GM19023 (cell line): ENCODE data around the gene HSP90AA1.
"Not testable (repeated sequence)": the region's sequence is repeated elsewhere in the genome, so short reads cannot be mapped to it uniquely, and the experiment has no call there.

Experiments
- ATAC-seq: cut with Tn5 transposase; IDR thresholded peaks from one replicate; pipeline ENCODE4 v1.9.1; 2021; ENCODE audit warnings: mild to moderate bottlenecking, moderate library complexity; ENCODE audit not compliant: unreplicated experiment

HSP90AA1 gene

DNA sequence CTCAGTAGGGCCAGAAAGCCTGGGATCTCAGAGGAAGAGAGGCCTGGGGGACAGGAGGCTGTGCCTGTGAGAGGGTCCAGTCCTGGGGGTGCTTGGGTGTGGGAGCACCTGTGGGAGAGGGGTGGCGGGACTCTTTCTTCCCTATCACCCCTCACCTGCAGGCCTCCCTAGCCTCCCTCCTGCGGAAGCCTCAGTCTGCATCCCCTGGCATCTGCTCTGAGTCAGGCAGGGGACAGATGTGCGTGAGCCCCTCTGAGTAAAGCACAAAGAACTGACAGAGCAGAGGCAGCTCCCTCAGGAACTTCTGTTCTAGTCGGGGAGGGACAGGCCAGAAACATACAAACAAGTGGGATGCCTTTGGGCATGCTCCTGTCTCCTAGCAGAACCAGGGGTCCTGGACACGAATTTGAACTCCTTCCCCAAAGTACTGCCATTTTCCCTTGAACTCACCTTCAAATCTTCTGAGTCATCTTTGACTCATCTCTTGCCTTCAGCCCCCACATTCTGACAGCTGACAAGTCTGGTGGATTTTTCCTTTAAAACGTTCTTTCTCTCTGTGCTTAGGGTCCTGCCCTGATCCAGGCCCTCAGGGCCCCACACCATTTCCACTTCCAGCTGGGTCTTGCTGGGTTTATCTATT lies 8.5 kb upstream of the HSP90AA1 start:
- ATAC-seq = no peak

GRCh38 chr14:102094101-102094500 lies 7.3 kb upstream of the HSP90AA1 start:
- ATAC-seq = no peak

DNA sequence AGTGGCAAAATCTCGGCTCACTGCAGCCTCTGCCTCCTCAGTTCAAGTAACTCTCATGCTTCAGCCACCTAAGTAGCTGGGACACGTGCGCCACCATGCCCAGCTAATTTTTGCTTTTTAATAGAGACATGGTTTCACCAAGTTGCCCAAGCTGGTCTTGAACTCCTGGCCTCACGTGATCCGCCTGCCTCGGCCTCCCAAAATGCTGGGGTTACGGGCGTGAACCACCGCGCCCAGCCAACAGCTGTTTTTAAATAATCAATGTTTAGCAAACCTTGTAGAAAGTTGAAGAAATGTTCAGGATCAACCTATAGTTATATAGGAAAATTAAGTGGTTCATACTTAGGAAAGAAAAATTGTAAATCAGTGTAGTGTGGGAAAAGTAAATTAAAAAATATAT lies 6.0 kb upstream of the HSP90AA1 start:
- ATAC-seq = no peak

DNA sequence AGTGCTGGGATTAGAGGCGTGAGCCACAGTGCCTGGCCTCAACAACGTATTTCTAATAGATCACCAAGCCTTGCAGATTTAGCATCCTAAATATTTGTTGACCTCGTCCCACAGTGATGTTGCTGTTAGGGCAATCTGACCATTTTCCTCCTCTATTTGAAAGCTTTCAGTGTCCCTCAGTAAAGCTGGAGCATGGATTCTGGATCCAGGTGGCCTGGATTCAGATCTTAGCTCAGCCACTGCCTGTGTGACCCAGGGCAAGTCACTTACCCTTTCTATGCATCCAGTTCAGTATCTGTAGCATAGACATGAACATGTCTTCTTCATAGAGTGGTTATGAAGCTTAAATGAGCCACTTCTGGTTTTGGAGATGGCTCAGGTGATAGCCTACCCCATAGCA lies 3.9 kb upstream of the HSP90AA1 start:
- no peak for ATAC-seq

- ATAC-seq = no peak
Measured at GRCh38 chr14:102089621-102090343, 2.9 kb upstream of the HSP90AA1 start.

DNA sequence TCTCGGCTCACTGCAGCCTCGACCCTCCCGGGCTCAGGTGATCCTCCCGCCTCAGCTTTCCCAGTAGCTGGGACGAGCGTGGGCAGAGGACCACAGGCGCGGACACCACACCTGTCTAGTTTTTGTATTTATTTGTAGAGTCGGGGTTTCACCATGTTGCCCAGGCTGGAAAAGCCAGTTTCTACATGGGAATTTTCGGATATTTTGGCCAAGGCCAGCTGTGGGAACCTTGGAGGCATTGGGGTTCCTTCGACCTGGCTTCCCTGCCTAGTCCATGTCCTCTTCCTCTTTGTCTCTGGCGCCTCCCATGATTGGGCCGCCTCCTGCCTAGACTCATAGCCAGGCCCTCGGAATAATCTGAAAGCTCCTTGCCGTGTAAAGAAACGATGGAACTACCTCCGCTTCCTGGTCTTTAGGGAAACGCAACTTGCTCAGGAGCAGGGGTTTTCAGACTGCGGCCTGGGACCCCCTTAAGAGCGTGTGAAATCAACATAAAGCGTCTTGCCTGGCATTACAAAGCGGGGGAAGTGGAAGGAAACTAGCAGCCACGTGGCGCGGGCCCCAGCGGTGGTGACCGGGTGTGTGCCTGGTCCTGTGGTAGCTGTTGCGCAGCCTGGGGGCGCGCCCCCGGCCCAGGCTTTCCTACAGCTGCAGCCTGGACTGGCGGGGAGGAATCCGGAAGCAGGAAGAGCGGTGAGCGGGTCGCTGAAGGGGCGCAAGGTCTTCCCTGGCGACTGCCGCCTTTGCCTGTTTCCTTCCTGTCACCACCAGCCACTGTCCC lies 1.4 kb upstream of the HSP90AA1 start:
- ATAC-seq = no peak

- ATAC-seq = no peak
Measured at GRCh38 chr14:102087762-102088011, 843 bp upstream of the HSP90AA1 start.

DNA sequence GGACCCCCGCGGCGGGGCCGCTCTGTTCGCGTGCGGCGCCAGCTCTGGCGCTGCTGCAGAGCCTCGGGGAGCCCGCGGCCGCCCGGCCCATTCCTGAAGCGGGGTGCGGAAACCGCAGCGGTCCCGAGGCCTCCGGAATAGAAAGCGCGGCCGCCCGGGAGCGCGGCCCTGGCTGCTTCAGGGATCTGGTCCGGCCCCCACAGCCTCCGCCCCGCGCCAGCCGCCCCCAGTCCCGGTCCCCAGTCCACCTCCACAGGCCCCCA lies 204 bp downstream of the HSP90AA1 start:
- no peak for ATAC-seq

DNA sequence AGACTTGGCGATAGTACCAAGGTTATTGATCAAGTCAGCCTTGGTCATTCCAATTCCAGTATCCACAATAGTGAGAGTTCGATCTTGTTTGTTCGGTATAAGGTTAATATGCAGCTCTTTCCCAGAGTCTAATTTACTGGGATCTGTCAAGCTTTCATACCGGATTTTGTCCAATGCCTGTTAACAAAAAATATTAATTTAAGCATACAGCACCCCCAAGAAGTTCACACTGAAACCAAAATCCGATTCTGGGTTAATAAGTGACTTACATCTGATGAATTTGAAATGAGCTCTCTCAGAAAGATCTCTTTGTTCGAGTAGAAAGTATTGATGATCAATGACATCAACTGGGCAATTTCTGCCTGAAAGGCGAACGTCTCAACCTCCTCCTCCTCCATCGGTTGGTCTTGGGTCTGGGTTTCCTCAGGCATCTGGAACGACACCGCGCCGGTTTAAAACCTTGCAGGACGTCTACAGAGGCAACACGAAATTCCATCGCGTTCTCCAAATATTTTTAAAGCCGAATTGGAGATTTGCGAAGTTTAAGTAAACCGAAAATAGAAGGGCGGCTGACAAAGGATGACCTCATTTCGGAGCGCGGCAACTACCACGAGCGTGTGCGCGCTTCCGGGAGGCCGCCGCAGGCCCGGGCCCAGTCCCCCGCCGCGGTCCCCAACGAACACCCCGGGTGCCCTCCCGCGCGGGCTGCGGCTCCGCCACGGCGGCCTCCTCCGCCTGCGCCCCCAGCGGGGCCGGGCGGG lies 716 bp downstream of the HSP90AA1 start:
- ATAC-seq = peak; percentile 20

DNA sequence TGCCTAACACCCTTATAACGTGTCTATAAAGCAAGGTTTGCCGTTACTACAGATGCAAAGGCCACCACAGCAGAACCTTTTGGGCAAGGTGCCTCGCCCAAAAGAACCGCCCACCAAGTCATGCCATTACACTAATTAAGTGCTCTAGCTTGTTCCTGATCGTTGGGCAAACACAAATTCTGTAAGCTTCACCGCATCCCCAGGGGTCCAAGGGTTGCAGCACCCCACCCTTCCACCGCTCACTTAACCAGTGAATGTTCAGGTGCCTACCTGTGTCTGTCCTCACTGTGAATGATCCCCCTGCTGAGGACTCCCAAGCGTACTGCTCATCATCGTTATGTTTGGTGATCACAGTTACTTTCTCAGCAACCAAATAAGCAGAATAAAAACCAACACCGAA lies 1.4 kb downstream of the HSP90AA1 start:
- ATAC-seq = no peak

DNA sequence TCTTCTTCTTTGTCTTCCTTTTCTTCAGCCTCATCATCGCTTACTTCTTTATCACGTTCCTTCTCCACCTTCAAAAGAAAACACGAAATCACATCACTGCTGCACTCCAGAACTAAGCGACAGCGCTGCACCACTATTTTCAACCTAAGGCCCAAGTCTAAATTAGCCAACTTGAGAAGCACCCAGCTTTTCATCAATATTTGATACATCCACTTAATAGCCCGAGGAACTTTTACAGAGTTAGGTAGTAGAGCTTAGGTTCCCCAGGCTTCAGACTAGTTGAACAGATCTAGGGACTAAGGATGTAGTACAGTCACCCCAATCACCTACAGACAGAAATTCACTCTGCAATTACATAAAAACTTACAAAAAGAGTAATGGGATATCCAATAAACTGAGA lies 1.9 kb downstream of the HSP90AA1 start:
- no peak for ATAC-seq

DNA sequence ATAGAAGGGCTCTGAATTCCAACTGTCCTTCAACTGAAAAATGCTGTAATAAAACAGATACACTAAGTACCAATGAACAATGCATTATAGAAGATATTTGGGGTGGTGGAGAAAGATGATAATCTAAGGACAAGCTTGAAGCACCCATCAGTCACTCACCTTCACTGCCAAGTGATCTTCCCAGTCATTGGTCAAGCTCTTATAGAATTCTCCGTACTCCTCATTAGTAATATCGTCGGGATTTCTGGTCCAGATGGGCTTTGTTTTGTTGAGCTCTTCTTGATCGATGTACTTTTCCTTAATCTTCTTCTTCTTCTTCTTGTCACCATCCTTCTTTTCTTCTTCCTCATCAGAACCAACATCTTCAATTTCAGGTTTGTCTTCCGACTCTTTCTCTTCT lies 2.3 kb downstream of the HSP90AA1 start:
- ATAC-seq = not testable (repeated sequence)

DNA sequence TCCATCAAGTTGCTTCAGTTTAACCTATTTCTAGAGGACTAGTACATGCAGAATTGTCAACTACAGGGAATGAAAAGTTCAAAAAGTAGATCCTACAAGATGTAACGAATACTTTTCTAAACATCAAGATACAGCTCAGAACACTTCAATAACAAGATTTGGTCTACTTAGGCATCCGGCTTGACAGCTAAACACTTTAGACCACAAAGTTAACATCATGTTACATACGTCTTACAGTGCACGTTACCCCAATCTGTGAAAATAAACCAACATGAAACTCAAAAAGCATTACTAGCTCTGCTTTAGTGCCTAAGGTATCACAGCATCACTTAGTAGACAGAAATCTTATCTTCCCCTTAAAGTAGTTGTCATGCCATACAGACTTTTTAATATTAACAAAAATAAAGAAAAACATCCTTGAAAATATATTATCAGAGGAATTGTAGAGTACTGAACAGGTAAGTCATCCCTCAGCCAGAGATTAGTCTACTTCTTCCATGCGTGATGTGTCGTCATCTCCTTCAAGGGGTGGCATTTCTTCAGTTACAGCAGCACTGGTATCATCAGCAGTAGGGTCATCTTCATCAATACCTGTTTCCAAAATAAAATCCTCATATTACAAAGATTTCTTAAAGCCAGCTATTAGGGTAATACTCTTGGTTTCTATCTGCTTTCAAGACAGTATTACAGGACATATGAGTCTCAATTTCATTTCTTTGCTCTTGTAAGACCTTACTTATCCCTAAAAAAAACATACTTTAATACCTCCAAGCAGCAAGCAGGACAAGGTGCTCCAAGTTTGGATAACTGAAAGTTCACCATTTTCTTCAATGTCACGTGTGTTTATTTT lies 5.4 kb downstream of the HSP90AA1 start:
- ATAC-seq = no peak

- no peak for ATAC-seq
Measured at GRCh38 chr14:102080183-102081080, 6.4 kb downstream of the HSP90AA1 start.

DNA sequence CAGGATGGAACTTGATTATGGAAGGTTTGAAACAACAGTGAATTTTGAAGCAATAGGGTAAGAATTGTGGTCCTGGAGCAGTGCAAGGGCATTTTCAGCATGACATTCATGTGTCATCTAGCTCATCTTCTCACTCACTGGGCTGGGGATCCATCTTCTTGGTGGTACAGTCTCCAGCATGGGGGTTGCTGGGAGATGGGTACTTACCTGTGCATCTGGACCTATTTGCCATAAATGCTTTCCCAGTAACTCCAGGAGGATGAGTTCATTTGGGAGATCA lies 7.2 kb downstream of the HSP90AA1 start:
- no peak for ATAC-seq

- ATAC-seq = no peak
Measured at GRCh38 chr14:102078831-102079699, 7.8 kb downstream of the HSP90AA1 start.

DNA sequence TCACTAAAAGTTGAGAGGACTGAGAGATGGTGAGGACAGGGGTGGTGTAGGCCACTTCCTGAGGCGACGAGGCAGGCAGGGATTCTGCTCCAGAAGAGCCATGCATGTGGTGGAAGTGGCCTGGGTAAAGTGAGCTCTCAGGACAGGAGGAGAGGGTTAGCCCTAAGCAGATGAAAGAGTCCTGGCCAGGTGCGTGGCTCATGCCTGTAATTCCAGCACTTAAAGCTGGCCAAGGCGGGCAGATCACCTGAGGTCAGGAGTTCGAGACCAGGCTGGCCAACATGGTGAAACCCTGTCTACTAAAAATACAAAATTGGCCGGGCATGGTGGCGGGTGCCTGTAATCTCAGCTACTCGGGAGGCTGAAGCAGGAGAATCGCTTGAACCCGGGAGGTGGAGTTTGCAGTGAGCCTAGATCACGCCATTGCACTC lies 8.5 kb downstream of the HSP90AA1 start:
- ATAC-seq = not testable (repeated sequence)

DNA sequence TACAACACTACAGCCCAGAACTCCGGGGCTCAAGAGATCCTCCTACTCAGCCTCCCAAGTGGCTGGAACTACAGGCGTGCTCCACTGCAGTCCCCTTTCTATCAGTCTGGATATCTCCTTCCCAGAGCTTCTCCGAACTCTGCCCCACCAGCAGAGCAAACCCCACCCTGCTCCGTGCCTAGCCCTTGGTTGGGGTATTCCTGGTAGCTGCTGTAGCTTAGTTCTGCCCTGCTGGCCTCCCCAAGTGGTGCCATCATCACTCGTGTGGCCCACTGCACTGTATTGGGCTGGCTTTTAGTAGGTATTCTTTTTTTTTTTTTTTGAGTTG lies 9.5 kb downstream of the HSP90AA1 start:
- ATAC-seq = no peak

- ATAC-seq = no peak
Measured at GRCh38 chr14:102075155-102075554, 11.7 kb downstream of the HSP90AA1 start.
